ENCODE results near the gene SUSD1.
"Not testable (repeated sequence)": the region's sequence is repeated elsewhere in the genome, so short reads cannot be mapped to it uniquely, and the experiment has no call there.

SUSD1 gene

GRCh38 chr9:112128399-112128798, 46.7 kb downstream of the SUSD1 start:
- not testable (repeated sequence) for DNase-seq

GRCh38 chr9:112127281-112127680, 47.8 kb downstream of the SUSD1 start:
- no peak for DNase-seq

GRCh38 chr9:112125951-112126388, 49.1 kb downstream of the SUSD1 start:
- no peak for DNase-seq

- no peak for DNase-seq
These were observed 50.9 kb downstream of the SUSD1 start for GRCh38 chr9:112124156-112124555.

- no peak for DNase-seq
These were observed 53.5 kb downstream of the SUSD1 start for GRCh38 chr9:112121633-112122032.

- DNase-seq: peak; percentile 1
These were observed 54.6 kb downstream of the SUSD1 start for GRCh38 chr9:112120439-112120925.

GRCh38 chr9:112120030-112120341, 55.1 kb downstream of the SUSD1 start:
- DNase-seq: no peak

- no peak for DNase-seq
These were observed 55.7 kb downstream of the SUSD1 start for GRCh38 chr9:112119225-112120029.

- no peak for DNase-seq
These were observed 57.1 kb downstream of the SUSD1 start for GRCh38 chr9:112118009-112118408.

- DNase-seq: no peak
These were observed 58.9 kb downstream of the SUSD1 start for GRCh38 chr9:112115970-112116753.

- no peak for DNase-seq
These were observed 60.0 kb downstream of the SUSD1 start for GRCh38 chr9:112115109-112115508.

GRCh38 chr9:112112941-112113681, 62.0 kb downstream of the SUSD1 start:
- DNase-seq: peak; percentile 2

GRCh38 chr9:112112519-112112918, 62.6 kb downstream of the SUSD1 start:
- no peak for DNase-seq

GRCh38 chr9:112111461-112111860, 63.6 kb downstream of the SUSD1 start:
- no peak for DNase-seq

GRCh38 chr9:112110777-112111113, 64.4 kb downstream of the SUSD1 start:
- DNase-seq: no peak

GRCh38 chr9:112110094-112110776, 64.9 kb downstream of the SUSD1 start:
- DNase-seq: no peak

GRCh38 chr9:112104901-112105300, 70.2 kb downstream of the SUSD1 start:
- DNase-seq: no peak

GRCh38 chr9:112104401-112104800, 70.7 kb downstream of the SUSD1 start:
- DNase-seq: no peak

GRCh38 chr9:112103405-112103804, 71.7 kb downstream of the SUSD1 start:
- no peak for DNase-seq

- peak; percentile 41 for DNase-seq
These were observed 77.1 kb downstream of the SUSD1 start for GRCh38 chr9:112097712-112098688.

GRCh38 chr9:112094948-112095681, 80.0 kb downstream of the SUSD1 start:
- DNase-seq: no peak
